HEK293 (cell line): ENCODE measurements around the gene MAPK12.

Experiments used
- CTCF ChIA-PET: fragments of 350-600 bp; formaldehyde crosslinking; extraction: SDS; loops from one replicate; lab custom pipeline; 2021; ENCODE audit warnings: antibody characterized with exemption; lab: Yijun Ruan, JAX
- POLR2A ChIA-PET: fragments of 300-600 bp; formaldehyde crosslinking; extraction: SDS; loops from one replicate; lab custom pipeline; 2020; ENCODE audit warnings: antibody characterized with exemption, inconsistent platforms; lab: Yijun Ruan, JAX
- H3K27ac ChIP-seq: fragments of 200-500 bp; sonication (Bioruptor generic); 2 replicates; pipeline ENCODE4 v1.5.1; 2014; ENCODE audit warnings: low read depth, low read length, control low read depth, inconsistent platforms; ENCODE audit errors: extremely low read depth
- H3K36me3 ChIP-seq, 2 experiments: fragments of 200-500 bp in 1 of 2; sonication (Bioruptor generic) in 1 of 2; 1 replicate in 1 of 2; 2 replicates in 1 of 2; pipeline ENCODE4 v1.5.1; 2014 to 2017; ENCODE audit warnings: inconsistent platforms in 2 of 2, low read length in 2 of 2; ENCODE audit not compliant: control insufficient read depth in 2 of 2, insufficient read depth in 1 of 2
- H3K4me1 ChIP-seq: fragments of 200-500 bp; sonication (Bioruptor generic); 2 replicates; pipeline ENCODE4 v1.5.1; 2014; ENCODE audit warnings: mild to moderate bottlenecking, low read length, inconsistent platforms; ENCODE audit not compliant: control insufficient read depth, insufficient read depth
- H3K4me3 ChIP-seq: 2 replicates; pipeline ENCODE4 v1.5.1; 2011; ENCODE audit warnings: low read depth, mild to moderate bottlenecking, control low read depth, low read length, moderate library complexity
- H3K9me3 ChIP-seq: fragments of 200-500 bp; sonication (Bioruptor generic); 2 replicates; pipeline ENCODE4 v1.5.1; 2014; ENCODE audit warnings: low read depth, low read length, inconsistent platforms; ENCODE audit not compliant: control insufficient read depth, insufficient read depth
- HOXA7 ChIP-seq: sonication (generic); formaldehyde crosslinking; IDR thresholded peaks from 2 replicates; pipeline ENCODE4 v1.8.1; 2022; ENCODE audit warnings: missing genetic modification reagents, borderline replicate concordance
- KLF16 ChIP-seq: fragments of 450-650 bp; formaldehyde crosslinking; IDR thresholded peaks from 2 replicates; pipeline ENCODE4 v1.5.1; 2017; ENCODE audit warnings: missing biosample characterization, missing genetic modification characterization
- KLF7 ChIP-seq: fragments of 450-650 bp; formaldehyde crosslinking; IDR thresholded peaks from 2 replicates; pipeline ENCODE4 v1.5.1; 2016; ENCODE audit warnings: missing biosample characterization, missing genetic modification characterization, borderline replicate concordance
- KLF8 ChIP-seq: fragments of 450-650 bp; formaldehyde crosslinking; IDR thresholded peaks from 2 replicates; pipeline ENCODE4 v1.5.1; 2016; ENCODE audit warnings: missing biosample characterization, missing genetic modification characterization
- MZF1 ChIP-seq: fragments of 450-650 bp; formaldehyde crosslinking; IDR thresholded peaks from 2 replicates; pipeline ENCODE4 v1.5.1; 2017; ENCODE audit warnings: missing biosample characterization, missing genetic modification characterization, borderline replicate concordance
- ZBTB20 ChIP-seq: fragments of 450-650 bp; formaldehyde crosslinking; IDR thresholded peaks from 2 replicates; pipeline ENCODE4 v1.5.1; 2016; ENCODE audit warnings: missing biosample characterization, missing genetic modification characterization
- ZEB2 ChIP-seq: fragments of 450-650 bp; formaldehyde crosslinking; IDR thresholded peaks from 2 replicates; pipeline ENCODE4 v1.5.1; 2016; ENCODE audit warnings: missing biosample characterization, missing genetic modification characterization
- ZNF10 ChIP-seq: fragments of 450-650 bp; formaldehyde crosslinking; IDR thresholded peaks from 2 replicates; pipeline ENCODE4 v1.5.1; 2017; ENCODE audit warnings: missing biosample characterization, missing genetic modification characterization
- ZNF114 ChIP-seq: fragments of 450-650 bp; formaldehyde crosslinking; IDR thresholded peaks from 2 replicates; pipeline ENCODE4 v1.5.0; 2017; ENCODE audit warnings: missing biosample characterization, missing genetic modification characterization
- ZNF19 ChIP-seq: fragments of 450-650 bp; formaldehyde crosslinking; IDR thresholded peaks from 2 replicates; pipeline ENCODE4; 2016; ENCODE audit warnings: missing biosample characterization, missing genetic modification characterization, low read depth
- ZNF202 ChIP-seq: fragments of 450-650 bp; formaldehyde crosslinking; IDR thresholded peaks from 2 replicates; pipeline ENCODE4 v1.5.1; 2016; ENCODE audit warnings: missing biosample characterization, missing genetic modification characterization, borderline replicate concordance
- ZNF366 ChIP-seq: fragments of 450-650 bp; formaldehyde crosslinking; conservative IDR thresholded peaks from 2 replicates; pipeline ENCODE4 v1.5.1; 2016; ENCODE audit warnings: missing biosample characterization, missing genetic modification characterization
- ZNF701 ChIP-seq: fragments of 450-650 bp; formaldehyde crosslinking; IDR thresholded peaks from 2 replicates; pipeline ENCODE4 v1.5.1; 2016; ENCODE audit warnings: missing biosample characterization, missing genetic modification characterization
- TF ChIP-seq, protein P1 (sequence below): fragments of 450-650 bp; formaldehyde crosslinking; IDR thresholded peaks from 2 replicates; pipeline ENCODE4 v1.5.1; 2016; ENCODE audit warnings: missing biosample characterization, missing genetic modification characterization
- TF ChIP-seq, protein P2 (sequence below): fragments of 450-650 bp; formaldehyde crosslinking; IDR thresholded peaks from 2 replicates; pipeline ENCODE4 v1.5.1; 2016; ENCODE audit warnings: missing biosample characterization, missing genetic modification characterization, low read depth
- TF ChIP-seq, protein P3 (sequence below): fragments of 450-650 bp; formaldehyde crosslinking; IDR thresholded peaks from 2 replicates; pipeline ENCODE4 v1.5.1; 2016; ENCODE audit warnings: missing biosample characterization, missing genetic modification characterization, low read depth
- TF ChIP-seq, protein P4 (sequence below): fragments of 450-650 bp; formaldehyde crosslinking; IDR thresholded peaks from 2 replicates; pipeline ENCODE4 v1.5.1; 2016; ENCODE audit warnings: missing biosample characterization, missing genetic modification characterization
- TF ChIP-seq, protein P5 (sequence below): fragments of 450-650 bp; formaldehyde crosslinking; IDR thresholded peaks from 2 replicates; pipeline ENCODE4 v1.5.1; 2016; ENCODE audit warnings: missing biosample characterization, missing genetic modification characterization
- TF ChIP-seq, protein P6 (sequence below): fragments of 450-650 bp; formaldehyde crosslinking; IDR thresholded peaks from 2 replicates; pipeline ENCODE4 v1.5.1; 2016; ENCODE audit warnings: missing biosample characterization, missing genetic modification characterization
- TF ChIP-seq, protein P7 (sequence below): fragments of 450-650 bp; formaldehyde crosslinking; IDR thresholded peaks from 2 replicates; pipeline ENCODE4 v1.5.1; 2016; ENCODE audit warnings: missing biosample characterization, missing genetic modification characterization

Gene MAPK12

DNA sequence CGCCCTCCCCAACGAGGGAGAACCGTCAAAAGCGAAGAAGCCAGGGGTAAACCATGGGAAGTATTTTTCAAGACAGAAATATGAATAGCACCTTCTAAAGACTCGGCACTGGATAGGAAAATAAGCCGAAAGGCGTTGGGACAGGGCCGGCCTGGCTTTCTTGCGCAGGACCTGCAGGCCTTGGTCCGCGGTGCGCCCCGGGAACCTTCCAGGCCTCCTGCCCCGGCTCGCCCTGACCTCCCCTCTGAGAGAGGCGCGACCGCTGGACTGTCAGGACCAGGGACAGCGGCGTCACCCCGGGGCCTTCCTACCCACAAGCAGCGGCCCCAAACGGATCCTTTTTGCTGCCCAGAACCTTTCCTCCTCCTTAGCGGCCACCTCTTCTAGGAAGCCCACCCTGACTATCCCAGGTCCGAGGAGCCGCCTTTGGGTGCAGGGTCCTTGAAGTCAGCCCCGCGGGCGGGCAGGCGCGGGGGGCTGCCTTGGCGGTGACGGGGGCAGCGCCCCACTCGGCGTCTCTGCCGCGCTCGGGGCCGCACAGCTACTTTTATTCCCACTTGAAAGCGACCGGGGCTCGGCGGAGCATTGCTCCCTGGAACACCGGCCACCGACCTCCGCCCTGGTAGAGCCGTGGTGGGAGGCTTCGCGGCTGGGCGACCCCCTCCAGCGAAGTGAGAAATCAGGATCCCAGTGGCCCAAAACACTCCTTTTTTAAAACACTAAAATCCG, 9.3 kb upstream of the MAPK12 start (continued):
- TF ChIP-seq MZF1 (tag by site-specific recombination) (no peak), ZNF701 (tag by site-specific recombination) (no peak), ZBTB20 (peak; percentile 77; the same call in 1 of the 2 replicates), ZNF366 (tag by site-specific recombination) (no peak), KLF16 (tag by site-specific recombination) (no peak), HOXA7 (CRISPR knock-in tag) (no peak), KLF8 (tag by site-specific recombination) (0 out of 2 replicates have a peak, but pooled peaks have one; percentile 16), ZNF114 (tag by site-specific recombination) (no peak), ZEB2 (tag by site-specific recombination) (0 out of 2 replicates have a peak, but pooled peaks have one; percentile 25)
- TF ChIP-seq, protein P1, sequence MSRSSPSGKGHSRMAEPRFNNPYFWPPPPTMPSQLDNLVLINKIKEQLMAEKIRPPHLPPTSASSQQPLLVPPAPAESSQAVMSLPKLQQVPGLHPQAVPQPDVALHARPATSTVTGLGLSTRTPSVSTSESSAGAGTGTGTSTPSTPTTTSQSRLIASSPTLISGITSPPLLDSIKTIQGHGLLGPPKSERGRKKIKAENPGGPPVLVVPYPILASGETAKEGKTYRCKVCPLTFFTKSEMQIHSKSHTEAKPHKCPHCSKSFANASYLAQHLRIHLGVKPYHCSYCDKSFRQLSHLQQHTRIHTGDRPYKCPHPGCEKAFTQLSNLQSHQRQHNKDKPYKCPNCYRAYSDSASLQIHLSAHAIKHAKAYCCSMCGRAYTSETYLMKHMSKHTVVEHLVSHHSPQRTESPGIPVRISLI (tag by site-specific recombination) = no peak
- TF ChIP-seq, protein P2, sequence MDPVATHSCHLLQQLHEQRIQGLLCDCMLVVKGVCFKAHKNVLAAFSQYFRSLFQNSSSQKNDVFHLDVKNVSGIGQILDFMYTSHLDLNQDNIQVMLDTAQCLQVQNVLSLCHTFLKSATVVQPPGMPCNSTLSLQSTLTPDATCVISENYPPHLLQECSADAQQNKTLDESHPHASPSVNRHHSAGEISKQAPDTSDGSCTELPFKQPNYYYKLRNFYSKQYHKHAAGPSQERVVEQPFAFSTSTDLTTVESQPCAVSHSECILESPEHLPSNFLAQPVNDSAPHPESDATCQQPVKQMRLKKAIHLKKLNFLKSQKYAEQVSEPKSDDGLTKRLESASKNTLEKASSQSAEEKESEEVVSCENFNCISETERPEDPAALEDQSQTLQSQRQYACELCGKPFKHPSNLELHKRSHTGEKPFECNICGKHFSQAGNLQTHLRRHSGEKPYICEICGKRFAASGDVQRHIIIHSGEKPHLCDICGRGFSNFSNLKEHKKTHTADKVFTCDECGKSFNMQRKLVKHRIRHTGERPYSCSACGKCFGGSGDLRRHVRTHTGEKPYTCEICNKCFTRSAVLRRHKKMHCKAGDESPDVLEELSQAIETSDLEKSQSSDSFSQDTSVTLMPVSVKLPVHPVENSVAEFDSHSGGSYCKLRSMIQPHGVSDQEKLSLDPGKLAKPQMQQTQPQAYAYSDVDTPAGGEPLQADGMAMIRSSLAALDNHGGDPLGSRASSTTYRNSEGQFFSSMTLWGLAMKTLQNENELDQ = no peak
- TF ChIP-seq, protein P3, sequence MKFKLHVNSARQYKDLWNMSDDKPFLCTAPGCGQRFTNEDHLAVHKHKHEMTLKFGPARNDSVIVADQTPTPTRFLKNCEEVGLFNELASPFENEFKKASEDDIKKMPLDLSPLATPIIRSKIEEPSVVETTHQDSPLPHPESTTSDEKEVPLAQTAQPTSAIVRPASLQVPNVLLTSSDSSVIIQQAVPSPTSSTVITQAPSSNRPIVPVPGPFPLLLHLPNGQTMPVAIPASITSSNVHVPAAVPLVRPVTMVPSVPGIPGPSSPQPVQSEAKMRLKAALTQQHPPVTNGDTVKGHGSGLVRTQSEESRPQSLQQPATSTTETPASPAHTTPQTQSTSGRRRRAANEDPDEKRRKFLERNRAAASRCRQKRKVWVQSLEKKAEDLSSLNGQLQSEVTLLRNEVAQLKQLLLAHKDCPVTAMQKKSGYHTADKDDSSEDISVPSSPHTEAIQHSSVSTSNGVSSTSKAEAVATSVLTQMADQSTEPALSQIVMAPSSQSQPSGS (tag by site-specific recombination) = no peak
- TF ChIP-seq, protein P4, sequence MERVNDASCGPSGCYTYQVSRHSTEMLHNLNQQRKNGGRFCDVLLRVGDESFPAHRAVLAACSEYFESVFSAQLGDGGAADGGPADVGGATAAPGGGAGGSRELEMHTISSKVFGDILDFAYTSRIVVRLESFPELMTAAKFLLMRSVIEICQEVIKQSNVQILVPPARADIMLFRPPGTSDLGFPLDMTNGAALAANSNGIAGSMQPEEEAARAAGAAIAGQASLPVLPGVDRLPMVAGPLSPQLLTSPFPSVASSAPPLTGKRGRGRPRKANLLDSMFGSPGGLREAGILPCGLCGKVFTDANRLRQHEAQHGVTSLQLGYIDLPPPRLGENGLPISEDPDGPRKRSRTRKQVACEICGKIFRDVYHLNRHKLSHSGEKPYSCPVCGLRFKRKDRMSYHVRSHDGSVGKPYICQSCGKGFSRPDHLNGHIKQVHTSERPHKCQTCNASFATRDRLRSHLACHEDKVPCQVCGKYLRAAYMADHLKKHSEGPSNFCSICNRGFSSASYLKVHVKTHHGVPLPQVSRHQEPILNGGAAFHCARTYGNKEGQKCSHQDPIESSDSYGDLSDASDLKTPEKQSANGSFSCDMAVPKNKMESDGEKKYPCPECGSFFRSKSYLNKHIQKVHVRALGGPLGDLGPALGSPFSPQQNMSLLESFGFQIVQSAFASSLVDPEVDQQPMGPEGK (tag by site-specific recombination) = peak; percentile 42; the same call in 1 of the 2 replicates
- TF ChIP-seq, all 188 proteins: peak for 13

DNA sequence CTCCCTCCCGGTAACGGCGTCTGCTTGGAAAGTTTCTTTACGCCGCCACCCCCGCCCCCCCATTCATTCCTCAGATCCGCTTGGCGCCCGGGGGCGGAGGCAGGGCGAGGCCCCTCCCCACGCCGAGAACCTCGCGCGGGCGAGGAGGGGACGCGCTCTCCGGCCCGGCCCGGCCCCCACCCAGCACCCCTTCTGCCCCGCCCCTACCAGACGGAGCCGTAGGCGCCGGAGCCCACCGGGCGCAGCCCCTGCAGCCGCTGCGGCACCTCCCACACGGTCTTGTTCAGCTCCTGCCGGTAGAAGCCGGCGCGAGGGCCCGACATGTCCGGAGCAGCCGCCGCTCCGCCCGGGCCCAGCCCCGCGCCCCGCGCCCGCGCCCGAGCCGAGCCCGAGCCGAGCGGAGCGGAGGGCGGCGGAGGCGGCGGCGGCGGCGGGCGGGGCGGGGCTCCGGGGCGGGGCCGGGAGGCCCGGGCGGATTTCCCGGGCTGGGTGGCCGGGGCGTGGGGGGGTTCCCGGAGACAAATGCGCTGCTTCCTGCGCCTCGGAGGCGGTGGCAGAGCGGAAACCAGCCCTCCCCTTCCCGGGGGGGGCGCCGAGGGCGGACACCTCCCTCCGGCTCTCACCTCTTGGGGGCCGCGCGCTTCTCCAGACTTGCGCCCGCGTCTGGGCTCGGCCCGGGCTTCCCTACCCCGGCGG, 8.6 kb upstream of the MAPK12 start, which contains the start of gene MAPK11:
Gene MAPK11 (minus strand): TSS at position 411 of the 696 bp plus-strand sequence. CDS start 88 bp downstream, at position 323.
- H3K27ac ChIP-seq = peak within 1 kb of the TSS; percentile 64
- ChIA-PET CTCF (no interaction called here), POLR2A (interaction anchor here (0.7 to 1.3 kb wide), 2 partner anchors 12 to 47 kb away, joined by 3 read pairs; no protein-coding TSS in a partner anchor)
- no peak for TF ChIP-seq KLF7 (tag by site-specific recombination)
- no peak for TF ChIP-seq ZNF10 (tag by site-specific recombination)
- TF ChIP-seq, protein P5, sequence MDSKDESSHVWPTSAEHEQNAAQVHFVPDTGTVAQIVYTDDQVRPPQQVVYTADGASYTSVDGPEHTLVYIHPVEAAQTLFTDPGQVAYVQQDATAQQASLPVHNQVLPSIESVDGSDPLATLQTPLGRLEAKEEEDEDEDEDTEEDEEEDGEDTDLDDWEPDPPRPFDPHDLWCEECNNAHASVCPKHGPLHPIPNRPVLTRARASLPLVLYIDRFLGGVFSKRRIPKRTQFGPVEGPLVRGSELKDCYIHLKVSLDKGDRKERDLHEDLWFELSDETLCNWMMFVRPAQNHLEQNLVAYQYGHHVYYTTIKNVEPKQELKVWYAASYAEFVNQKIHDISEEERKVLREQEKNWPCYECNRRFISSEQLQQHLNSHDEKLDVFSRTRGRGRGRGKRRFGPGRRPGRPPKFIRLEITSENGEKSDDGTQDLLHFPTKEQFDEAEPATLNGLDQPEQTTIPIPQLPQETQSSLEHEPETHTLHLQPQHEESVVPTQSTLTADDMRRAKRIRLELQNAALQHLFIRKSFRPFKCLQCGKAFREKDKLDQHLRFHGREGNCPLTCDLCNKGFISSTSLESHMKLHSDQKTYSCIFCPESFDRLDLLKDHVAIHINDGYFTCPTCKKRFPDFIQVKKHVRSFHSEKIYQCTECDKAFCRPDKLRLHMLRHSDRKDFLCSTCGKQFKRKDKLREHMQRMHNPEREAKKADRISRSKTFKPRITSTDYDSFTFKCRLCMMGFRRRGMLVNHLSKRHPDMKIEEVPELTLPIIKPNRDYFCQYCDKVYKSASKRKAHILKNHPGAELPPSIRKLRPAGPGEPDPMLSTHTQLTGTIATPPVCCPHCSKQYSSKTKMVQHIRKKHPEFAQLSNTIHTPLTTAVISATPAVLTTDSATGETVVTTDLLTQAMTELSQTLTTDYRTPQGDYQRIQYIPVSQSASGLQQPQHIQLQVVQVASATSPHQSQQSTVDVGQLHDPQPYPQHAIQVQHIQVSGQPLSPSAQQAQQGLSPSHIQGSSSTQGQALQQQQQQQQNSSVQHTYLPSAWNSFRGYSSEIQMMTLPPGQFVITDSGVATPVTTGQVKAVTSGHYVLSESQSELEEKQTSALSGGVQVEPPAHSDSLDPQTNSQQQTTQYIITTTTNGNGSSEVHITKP = no peak
- TF ChIP-seq, protein P6, sequence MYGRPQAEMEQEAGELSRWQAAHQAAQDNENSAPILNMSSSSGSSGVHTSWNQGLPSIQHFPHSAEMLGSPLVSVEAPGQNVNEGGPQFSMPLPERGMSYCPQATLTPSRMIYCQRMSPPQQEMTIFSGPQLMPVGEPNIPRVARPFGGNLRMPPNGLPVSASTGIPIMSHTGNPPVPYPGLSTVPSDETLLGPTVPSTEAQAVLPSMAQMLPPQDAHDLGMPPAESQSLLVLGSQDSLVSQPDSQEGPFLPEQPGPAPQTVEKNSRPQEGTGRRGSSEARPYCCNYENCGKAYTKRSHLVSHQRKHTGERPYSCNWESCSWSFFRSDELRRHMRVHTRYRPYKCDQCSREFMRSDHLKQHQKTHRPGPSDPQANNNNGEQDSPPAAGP (tag by site-specific recombination) = no peak
- no peak for TF ChIP-seq ZEB2 (tag by site-specific recombination)
- no peak for TF ChIP-seq ZNF202 (tag by site-specific recombination)
- TF ChIP-seq ZNF19 (tag by site-specific recombination) = no peak
- TF ChIP-seq, protein P7, sequence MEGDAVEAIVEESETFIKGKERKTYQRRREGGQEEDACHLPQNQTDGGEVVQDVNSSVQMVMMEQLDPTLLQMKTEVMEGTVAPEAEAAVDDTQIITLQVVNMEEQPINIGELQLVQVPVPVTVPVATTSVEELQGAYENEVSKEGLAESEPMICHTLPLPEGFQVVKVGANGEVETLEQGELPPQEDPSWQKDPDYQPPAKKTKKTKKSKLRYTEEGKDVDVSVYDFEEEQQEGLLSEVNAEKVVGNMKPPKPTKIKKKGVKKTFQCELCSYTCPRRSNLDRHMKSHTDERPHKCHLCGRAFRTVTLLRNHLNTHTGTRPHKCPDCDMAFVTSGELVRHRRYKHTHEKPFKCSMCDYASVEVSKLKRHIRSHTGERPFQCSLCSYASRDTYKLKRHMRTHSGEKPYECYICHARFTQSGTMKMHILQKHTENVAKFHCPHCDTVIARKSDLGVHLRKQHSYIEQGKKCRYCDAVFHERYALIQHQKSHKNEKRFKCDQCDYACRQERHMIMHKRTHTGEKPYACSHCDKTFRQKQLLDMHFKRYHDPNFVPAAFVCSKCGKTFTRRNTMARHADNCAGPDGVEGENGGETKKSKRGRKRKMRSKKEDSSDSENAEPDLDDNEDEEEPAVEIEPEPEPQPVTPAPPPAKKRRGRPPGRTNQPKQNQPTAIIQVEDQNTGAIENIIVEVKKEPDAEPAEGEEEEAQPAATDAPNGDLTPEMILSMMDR = 0 out of 2 replicates have a peak, but pooled peaks have one; percentile 20

More for the DNA sequence above, 8.6 kb upstream of the MAPK12 start, which contains the start of gene MAPK11:
- H3K4me1 ChIP-seq = peaks cover 14% of the 10 kb centered on the region
- H3K4me3 ChIP-seq = peak within 1 kb of the TSS; percentile 48
- no peaks in the 10 kb centered on the region for H3K9me3 ChIP-seq
- peaks cover 0 to 8% of the 10 kb centered on the region in 2 experiments; a peak in 1 of 3 replicates for H3K36me3 ChIP-seq
